MM.1S (cell line): ENCODE measurements around the gene GPR137B.

ENCODE experiments used
- DNase-seq: peaks from one replicate; pipeline ENCODE4 v3.0.0-alpha.2; 2015
- H2AFZ ChIP-seq: fragments of 300-600 bp; sonication (generic); 2 replicates; pipeline ENCODE4 v1.6.0; 2016; ENCODE audit warnings: antibody characterized with exemption, low read length
- H3F3A ChIP-seq: fragments of 300-600 bp; sonication (generic); 2 replicates; pipeline ENCODE4 v1.6.1; 2016; ENCODE audit warnings: mild to moderate bottlenecking, antibody characterized with exemption, low read length, moderate library complexity, mixed read lengths; ENCODE audit not compliant: insufficient read depth
- H3K27ac ChIP-seq: fragments of 300-600 bp; sonication (generic); 2 replicates; pipeline ENCODE4 v1.5.1; 2016; ENCODE audit warnings: mild to moderate bottlenecking, low read length
- H3K27me3 ChIP-seq: fragments of 300-600 bp; sonication (generic); replicated peaks from 2 replicates; pipeline ENCODE4 v1.6.0; 2016; ENCODE audit warnings: low read length; ENCODE audit not compliant: insufficient read depth
- H3K36me3 ChIP-seq: fragments of 300-600 bp; sonication (generic); replicated peaks from 2 replicates; pipeline ENCODE4 v1.6.1; 2016; ENCODE audit warnings: mild to moderate bottlenecking, low read length, mixed read lengths; ENCODE audit not compliant: insufficient read depth
- H3K4me1 ChIP-seq: fragments of 300-600 bp; sonication (generic); 2 replicates; pipeline ENCODE4 v1.6.1; 2016; ENCODE audit warnings: low read length, mixed read lengths
- H3K4me2 ChIP-seq: fragments of 300-600 bp; sonication (generic); 2 replicates; pipeline ENCODE4 v1.6.0; 2016; ENCODE audit warnings: low read depth, low read length
- H3K4me3 ChIP-seq: fragments of 300-600 bp; sonication (generic); 2 replicates; pipeline ENCODE4 v1.5.1; 2016; ENCODE audit warnings: low read length, mixed read lengths
- H3K79me2 ChIP-seq: fragments of 300-600 bp; sonication (generic); 2 replicates; pipeline ENCODE4 v1.6.1; 2016; ENCODE audit warnings: mixed run types, low read length, mixed read lengths
- H3K9ac ChIP-seq: fragments of 300-600 bp; sonication (generic); 2 replicates; pipeline ENCODE4 v1.6.1; 2016; ENCODE audit warnings: low read length, mixed read lengths
- H3K9me2 ChIP-seq: fragments of 300-600 bp; sonication (generic); replicated peaks from 2 replicates; pipeline ENCODE4 v1.6.1; 2016; ENCODE audit warnings: mild to moderate bottlenecking, low read length, mixed read lengths; ENCODE audit not compliant: insufficient read depth
- H3K9me3 ChIP-seq: fragments of 300-600 bp; sonication (generic); replicated peaks from 2 replicates; pipeline ENCODE4 v1.6.1; 2016; ENCODE audit warnings: mild to moderate bottlenecking, low read length, mixed read lengths; ENCODE audit not compliant: insufficient read depth
- H4K20me1 ChIP-seq: fragments of 300-600 bp; sonication (generic); 2 replicates; pipeline ENCODE4 v1.6.1; 2016; ENCODE audit warnings: mild to moderate bottlenecking, low read length, moderate library complexity, mixed read lengths; ENCODE audit not compliant: insufficient read depth
- CTCF ChIP-seq: fragments of 300-600 bp; sonication (generic); IDR thresholded peaks from 2 replicates; pipeline ENCODE4 v1.5.1; 2016; ENCODE audit warnings: antibody characterized with exemption, low read length, mixed read lengths
- EZH2 ChIP-seq: fragments of 300-600 bp; sonication (generic); optimal IDR thresholded peaks from 2 replicates; pipeline ENCODE3; 2017; ENCODE audit warnings: low read depth, mild to moderate bottlenecking, antibody characterized with exemption, low read length, mixed read lengths
- EZH2phosphoT487 ChIP-seq: fragments of 300-600 bp; sonication (generic); IDR thresholded peaks from 2 replicates; pipeline ENCODE4 v1.6.1; 2018; ENCODE audit warnings: antibody characterized with exemption, low read length

Gene GPR137B

GRCh38 chr1:236251587-236251986, 109.2 kb downstream of the GPR137B start:
- H3K9me3 ChIP-seq: no peaks in the 10 kb centered on the region
- H3K4me3 ChIP-seq: no peak overlapping the region
- no peak overlapping the region for H3K4me2 ChIP-seq
- H3K36me3 ChIP-seq: no peaks in the 10 kb centered on the region
- H3K27ac ChIP-seq: no peak overlapping the region
- H3K27me3 ChIP-seq: no peaks in the 10 kb centered on the region
- H3F3A ChIP-seq: no peaks in the 10 kb centered on the region
- H3K9ac ChIP-seq: no peak overlapping the region
- H2AFZ ChIP-seq: no peak overlapping the region
- TF ChIP-seq EZH2phosphoT487 (no peak), CTCF (no peak), EZH2 (no peak)
- H3K4me1 ChIP-seq: no peaks in the 10 kb centered on the region
- DNase-seq: no peak
- H3K9me2 ChIP-seq: no peaks in the 10 kb centered on the region
- no peaks in the 10 kb centered on the region for H3K79me2 ChIP-seq
- no peaks in the 10 kb centered on the region for H4K20me1 ChIP-seq

GRCh38 chr1:236253119-236253518, 110.8 kb downstream of the GPR137B start:
- no peak for TF ChIP-seq EZH2
- Histone ChIP-seq H3K4me1 (no peaks in the 10 kb centered on the region), H3K9me2 (no peaks in the 10 kb centered on the region), H3F3A (no peaks in the 10 kb centered on the region), H3K27ac (no peak overlapping the region), H4K20me1 (no peaks in the 10 kb centered on the region), H3K79me2 (no peaks in the 10 kb centered on the region), H3K9ac (no peak overlapping the region), H3K27me3 (no peaks in the 10 kb centered on the region), H3K36me3 (no peaks in the 10 kb centered on the region), H3K9me3 (no peaks in the 10 kb centered on the region), H3K4me2 (no peak overlapping the region), H2AFZ (no peak overlapping the region), H3K4me3 (no peak overlapping the region)
- DNase-seq: no peak

GRCh38 chr1:236253918-236254637, 111.7 kb downstream of the GPR137B start:
- Histone ChIP-seq H3K27me3 (no peaks in the 10 kb centered on the region), H3K27ac (no peak overlapping the region), H3K9me2 (no peaks in the 10 kb centered on the region), H3K4me2 (no peak overlapping the region), H2AFZ (no peak overlapping the region), H3K9ac (no peak overlapping the region), H3K9me3 (no peaks in the 10 kb centered on the region), H3K79me2 (no peaks in the 10 kb centered on the region), H3F3A (no peaks in the 10 kb centered on the region), H4K20me1 (no peaks in the 10 kb centered on the region), H3K36me3 (no peaks in the 10 kb centered on the region), H3K4me1 (no peaks in the 10 kb centered on the region), H3K4me3 (no peak overlapping the region)
- no peak for DNase-seq
- TF ChIP-seq EZH2phosphoT487 (no peak), EZH2 (no peak), CTCF (no peak)

GRCh38 chr1:236257216-236257615, 114.9 kb downstream of the GPR137B start:
- Histone ChIP-seq H2AFZ (no peak overlapping the region), H3K4me3 (no peak overlapping the region), H3K9me3 (no peaks in the 10 kb centered on the region), H3K9ac (no peak overlapping the region), H3F3A (no peaks in the 10 kb centered on the region), H3K27me3 (no peaks in the 10 kb centered on the region), H3K79me2 (no peaks in the 10 kb centered on the region), H3K27ac (no peak overlapping the region), H3K4me2 (no peak overlapping the region), H3K9me2 (no peaks in the 10 kb centered on the region), H3K4me1 (no peaks in the 10 kb centered on the region), H3K36me3 (no peaks in the 10 kb centered on the region), H4K20me1 (no peaks in the 10 kb centered on the region)
- no peak for TF ChIP-seq CTCF
- DNase-seq: no peak
